ENCODE data around the gene RFXAP. TPM values are rescaled to one million over a fixed set of nuclear protein-coding genes. Genes with fewer than 3 reads are reported as not detected.

Gene RFXAP
- total RNA-seq, 2 experiments from 2014 or later, result 10.0 to 34.1 TPM

GRCh38 chr13:36787181-36787580 is 31.8 kb upstream of the RFXAP start:
- H3K27ac ChIP-seq (ENCODE audit: low read depth, low read length, poor library complexity, severe bottlenecking), result no peak overlapping the region
- H3K4me2 ChIP-seq (ENCODE audit: low read length), result no peak overlapping the region
- DNase-seq (ENCODE audit: low spot score), result no peak
- POLR2A ChIA-PET, result no interaction called here
- H3K4me3 ChIP-seq (ENCODE audit: low read depth, low read length, poor library complexity, severe bottlenecking), result no peak overlapping the region
- intact Hi-C loops (cut with micrococcal nuclease; ENCODE audit: unreplicated experiment), result no loop called here
- no peaks in the 10 kb centered on the region for H3K36me3 ChIP-seq (ENCODE audit: insufficient read depth, low read length)
- no peak for TF ChIP-seq CTCF (conservative IDR thresholded peaks at IDR 0.05; ENCODE audit: low read length)
- no peak for TF ChIP-seq EZH2phosphoT487 (IDR thresholded peaks at IDR 0.05; ENCODE audit: borderline replicate concordance, low read depth, low read length)
- CTCF ChIA-PET (ENCODE audit: unreplicated experiment), result no interaction called here
- no peaks in the 10 kb centered on the region for H3K9me3 ChIP-seq (ENCODE audit: low read length)
- no TSS peak for BruUV-seq (replicated peaks)
- H3K9me2 ChIP-seq (ENCODE audit: insufficient read depth, low read length), result no peaks in the 10 kb centered on the region
- H4K20me1 ChIP-seq (ENCODE audit: insufficient read depth, low read length), result no peaks in the 10 kb centered on the region
- H3K4me1 ChIP-seq (ENCODE audit: insufficient read depth, low read length, poor library complexity, severe bottlenecking), result no peaks in the 10 kb centered on the region
- H3K79me2 ChIP-seq (ENCODE audit: insufficient read depth, low read depth, low read length), result no peaks in the 10 kb centered on the region
- no peak overlapping the region for H2AFZ ChIP-seq (ENCODE audit: low read length)

- H2AFZ ChIP-seq (ENCODE audit: low read length), result no peak overlapping the region
- no peak for DNase-seq (ENCODE audit: low spot score)
- intact Hi-C loops (cut with micrococcal nuclease; ENCODE audit: unreplicated experiment), result no loop called here
- no peak overlapping the region for H3K4me2 ChIP-seq (ENCODE audit: low read length)
- ChIA-PET POLR2A (no interaction called here), CTCF (ENCODE audit: unreplicated experiment) (no interaction called here)
- H3K36me3 ChIP-seq (ENCODE audit: insufficient read depth, low read length), result no peaks in the 10 kb centered on the region
- H3K9me3 ChIP-seq (ENCODE audit: low read length), result no peaks in the 10 kb centered on the region
- BruUV-seq (replicated peaks), result no TSS peak
- no peak overlapping the region for H3K27ac ChIP-seq (ENCODE audit: low read depth, low read length, poor library complexity, severe bottlenecking)
- no peaks in the 10 kb centered on the region for H4K20me1 ChIP-seq (ENCODE audit: insufficient read depth, low read length)
- no peak overlapping the region for H3K4me3 ChIP-seq (ENCODE audit: low read depth, low read length, poor library complexity, severe bottlenecking)
- H3K9me2 ChIP-seq (ENCODE audit: insufficient read depth, low read length), result no peaks in the 10 kb centered on the region
- H3K4me1 ChIP-seq (ENCODE audit: insufficient read depth, low read length, poor library complexity, severe bottlenecking), result no peaks in the 10 kb centered on the region
- no peak for TF ChIP-seq CTCF (conservative IDR thresholded peaks at IDR 0.05; ENCODE audit: low read length)
- TF ChIP-seq EZH2phosphoT487 (IDR thresholded peaks at IDR 0.05; ENCODE audit: borderline replicate concordance, low read depth, low read length), result no peak
- H3K79me2 ChIP-seq (ENCODE audit: insufficient read depth, low read depth, low read length), result no peaks in the 10 kb centered on the region
Measured at GRCh38 chr13:36788276-36788675, 30.7 kb upstream of the RFXAP start.

GRCh38 chr13:36789061-36789460 is 30.0 kb upstream of the RFXAP start:
- no peaks in the 10 kb centered on the region for H3K36me3 ChIP-seq (ENCODE audit: insufficient read depth, low read length)
- H2AFZ ChIP-seq (ENCODE audit: low read length), result no peak overlapping the region
- H3K27ac ChIP-seq (ENCODE audit: low read depth, low read length, poor library complexity, severe bottlenecking), result no peak overlapping the region
- DNase-seq (ENCODE audit: low spot score), result no peak
- H3K9me2 ChIP-seq (ENCODE audit: insufficient read depth, low read length), result no peaks in the 10 kb centered on the region
- CTCF ChIA-PET (ENCODE audit: unreplicated experiment), result no interaction called here
- intact Hi-C loops (cut with micrococcal nuclease; ENCODE audit: unreplicated experiment), result no loop called here
- no peak overlapping the region for H3K4me3 ChIP-seq (ENCODE audit: low read depth, low read length, poor library complexity, severe bottlenecking)
- H4K20me1 ChIP-seq (ENCODE audit: insufficient read depth, low read length), result no peaks in the 10 kb centered on the region
- H3K9me3 ChIP-seq (ENCODE audit: low read length), result no peaks in the 10 kb centered on the region
- H3K79me2 ChIP-seq (ENCODE audit: insufficient read depth, low read depth, low read length), result no peaks in the 10 kb centered on the region
- H3K4me1 ChIP-seq (ENCODE audit: insufficient read depth, low read length, poor library complexity, severe bottlenecking), result no peaks in the 10 kb centered on the region
- no TSS peak for BruUV-seq (replicated peaks)
- no peak overlapping the region for H3K4me2 ChIP-seq (ENCODE audit: low read length)
- TF ChIP-seq CTCF (conservative IDR thresholded peaks at IDR 0.05; ENCODE audit: low read length), result no peak
- TF ChIP-seq EZH2phosphoT487 (IDR thresholded peaks at IDR 0.05; ENCODE audit: borderline replicate concordance, low read depth, low read length), result no peak
- POLR2A ChIA-PET, result interaction anchor here (0.6 to 1.3 kb wide), 2 partner anchors 15 to 123 kb away, joined by 3 to 4 read pairs; no protein-coding TSS in a partner anchor
